ENCODE results near the gene GPR15LG. TPM values are rescaled to one million over a fixed set of nuclear protein-coding genes. Genes with fewer than 3 reads are reported as not detected.

Gene GPR15LG
- total RNA-seq, 4 donors from 2014 or later: not detected

- no peak for TF ChIP-seq CTCF (IDR thresholded peaks at IDR 0.05)
- no peak for TF ChIP-seq POLR2A (IDR thresholded peaks at IDR 0.05)
- DNase-seq: no peak
- Histone ChIP-seq H3K4me3 (no peak overlapping the region), H3K36me3 (no peaks in the 10 kb centered on the region), H3K9me3 (no peaks in the 10 kb centered on the region), H3K27me3 (no peaks in the 10 kb centered on the region), H3K4me1 (no peaks in the 10 kb centered on the region), H3K27ac (no peak overlapping the region)
- intact Hi-C loops (cut with DNase I; ENCODE audit: low total_unique reads): no loop called here
Observed at GRCh38 chr10:84205853-84206525, 32.4 kb downstream of the GPR15LG start.

- no peak for TF ChIP-seq CTCF (IDR thresholded peaks at IDR 0.05)
- no peak for TF ChIP-seq POLR2A (IDR thresholded peaks at IDR 0.05)
- Histone ChIP-seq H3K4me1 (no peaks in the 10 kb centered on the region), H3K9me3 (no peaks in the 10 kb centered on the region), H3K27me3 (no peaks in the 10 kb centered on the region), H3K36me3 (no peaks in the 10 kb centered on the region), H3K27ac (no peak overlapping the region), H3K4me3 (no peak overlapping the region)
- DNase-seq: no peak
- intact Hi-C loops (cut with DNase I; ENCODE audit: low total_unique reads): no loop called here
Observed at GRCh38 chr10:84208023-84208422, 34.4 kb downstream of the GPR15LG start.

- H3K36me3 ChIP-seq: no peaks in the 10 kb centered on the region
- no peak for DNase-seq
- no peaks in the 10 kb centered on the region for H3K4me1 ChIP-seq
- H3K27me3 ChIP-seq: no peaks in the 10 kb centered on the region
- H3K27ac ChIP-seq: no peak overlapping the region
- no peak overlapping the region for H3K4me3 ChIP-seq
- TF ChIP-seq CTCF (IDR thresholded peaks at IDR 0.05): no peak
- no peak for TF ChIP-seq POLR2A (IDR thresholded peaks at IDR 0.05)
- intact Hi-C loops (cut with DNase I; ENCODE audit: low total_unique reads): no loop called here
- no peaks in the 10 kb centered on the region for H3K9me3 ChIP-seq
Observed at GRCh38 chr10:84211566-84211965, 38.0 kb downstream of the GPR15LG start.

GRCh38 chr10:84212014-84212413, 38.4 kb downstream of the GPR15LG start:
- H3K27ac ChIP-seq: no peak overlapping the region
- no peak overlapping the region for H3K4me3 ChIP-seq
- H3K9me3 ChIP-seq: no peaks in the 10 kb centered on the region
- no peaks in the 10 kb centered on the region for H3K4me1 ChIP-seq
- no peak for DNase-seq
- intact Hi-C loops (cut with DNase I; ENCODE audit: low total_unique reads): no loop called here
- no peaks in the 10 kb centered on the region for H3K36me3 ChIP-seq
- H3K27me3 ChIP-seq: no peaks in the 10 kb centered on the region
- TF ChIP-seq POLR2A (IDR thresholded peaks at IDR 0.05): no peak
- no peak for TF ChIP-seq CTCF (IDR thresholded peaks at IDR 0.05)

- no peaks in the 10 kb centered on the region for H3K9me3 ChIP-seq
- no peaks in the 10 kb centered on the region for H3K4me1 ChIP-seq
- no peaks in the 10 kb centered on the region for H3K36me3 ChIP-seq
- H3K4me3 ChIP-seq: no peak overlapping the region
- intact Hi-C loops (cut with DNase I; ENCODE audit: low total_unique reads): no loop called here
- no peaks in the 10 kb centered on the region for H3K27me3 ChIP-seq
- H3K27ac ChIP-seq: no peak overlapping the region
- DNase-seq: no peak
- TF ChIP-seq CTCF (IDR thresholded peaks at IDR 0.05): no peak
- TF ChIP-seq POLR2A (IDR thresholded peaks at IDR 0.05): no peak
Observed at GRCh38 chr10:84213076-84213475, 39.5 kb downstream of the GPR15LG start.
